HL-60 (cell line): ENCODE measurements around the gene IPO11.

Experiments used
- DNase-seq, 2 experiments: peaks; one replicate each; pipeline ENCODE4 v3.0.0-alpha.2; 2010 to 2020; ENCODE audit warnings: low read depth in 1 of 2, low spot score in 1 of 2
- H3K27ac ChIP-seq: fragments of 250-450 bp; sonication (Bioruptor Pico); replicated peaks from 2 replicates; pipeline ENCODE4 v1.5.1; 2020; ENCODE audit warnings: mild to moderate bottlenecking, moderate library complexity
- H3K27me3 ChIP-seq: fragments of 250-450 bp; sonication (Bioruptor Pico); 2 replicates; pipeline ENCODE4 v1.5.1; 2021; ENCODE audit warnings: mild to moderate bottlenecking, moderate library complexity; ENCODE audit not compliant: insufficient read depth, poor library complexity, severe bottlenecking
- H3K4me3 ChIP-seq: replicated peaks from 2 replicates; pipeline ENCODE4 v1.5.1; 2011; ENCODE audit warnings: mild to moderate bottlenecking, control low read depth, low read length; ENCODE audit not compliant: insufficient read depth
- CTCF ChIP-seq: IDR thresholded peaks from one replicate; pipeline ENCODE4 v1.5.1; 2011; ENCODE audit warnings: low read length, control low read depth, inconsistent platforms; ENCODE audit not compliant: insufficient read depth
- GABPA ChIP-seq: IDR thresholded peaks from 2 replicates; pipeline ENCODE4 v1.6.1; 2012; ENCODE audit warnings: low read depth
- POLR2AphosphoS5 ChIP-seq: IDR thresholded peaks from 2 replicates; pipeline ENCODE4 v1.6.1; 2012; ENCODE audit warnings: low read depth
- REST ChIP-seq: IDR thresholded peaks from 2 replicates; pipeline ENCODE4 v1.6.1; 2012; ENCODE audit warnings: low read depth; ENCODE audit not compliant: insufficient replicate concordance
- SPI1 ChIP-seq: IDR thresholded peaks from 2 replicates; pipeline ENCODE4 v1.6.1; 2012; ENCODE audit warnings: low read depth, mild to moderate bottlenecking, borderline replicate concordance

IPO11 gene

GRCh38 chr5:62568143-62568542, 155.6 kb downstream of the IPO11 start:
- no peak overlapping the region for H3K27ac ChIP-seq
- H3K27me3 ChIP-seq: no peaks in the 10 kb centered on the region
- DNase-seq: no peak
- no peak overlapping the region for H3K4me3 ChIP-seq
- TF ChIP-seq SPI1 (no peak), GABPA (no peak), CTCF (no peak), REST (no peak), POLR2AphosphoS5 (no peak)

GRCh38 chr5:62568800-62569432, 156.4 kb downstream of the IPO11 start:
- TF ChIP-seq CTCF (no peak), SPI1 (no peak), REST (no peak), POLR2AphosphoS5 (no peak), GABPA (no peak)
- no peak for DNase-seq
- no peak overlapping the region for H3K4me3 ChIP-seq
- H3K27me3 ChIP-seq: no peaks in the 10 kb centered on the region
- H3K27ac ChIP-seq: no peak overlapping the region

- no peak overlapping the region for H3K27ac ChIP-seq
- TF ChIP-seq CTCF (no peak), SPI1 (no peak), REST (no peak), POLR2AphosphoS5 (no peak), GABPA (no peak)
- H3K4me3 ChIP-seq: no peak overlapping the region
- DNase-seq: no peak
- no peaks in the 10 kb centered on the region for H3K27me3 ChIP-seq
Observed at GRCh38 chr5:62569470-62569869, 156.9 kb downstream of the IPO11 start.
